SU-DHL-6 (cell line): Measurements from ENCODE around the gene STAG2.
"Not testable (repeated sequence)": the region's sequence is repeated elsewhere in the genome, so short reads cannot be mapped to it uniquely, and the experiment has no call there.

Experiments
- H2AFZ ChIP-seq: fragments of 200-600 bp; sonication (generic); 2 replicates; pipeline ENCODE4 v1.6.1; 2014; ENCODE audit warnings: low read depth, mild to moderate bottlenecking, moderate library complexity, mixed read lengths, antibody characterized with exemption, low read length; ENCODE audit not compliant: severe bottlenecking
- H3F3A ChIP-seq: fragments of 200-600 bp; shearing (Covaris generic); 2 replicates; pipeline ENCODE4 v1.6.0; 2016; ENCODE audit warnings: antibody characterized with exemption, mild to moderate bottlenecking; ENCODE audit not compliant: insufficient read depth
- H3K27ac ChIP-seq: fragments of 200-600 bp; sonication (generic); 2 replicates; pipeline ENCODE4 v1.5.1; 2016; ENCODE audit warnings: low read depth, mild to moderate bottlenecking, low read length, moderate library complexity, mixed read lengths
- H3K27me3 ChIP-seq: fragments of 200-600 bp; sonication (generic), shearing (Covaris generic); 2 replicates; pipeline ENCODE4 v1.6.0; 2014; ENCODE audit warnings: mild to moderate bottlenecking, low read length
- H3K36me3 ChIP-seq: fragments of 200-600 bp; sonication (generic); 2 replicates; pipeline ENCODE4 v1.6.1; 2014; ENCODE audit warnings: mild to moderate bottlenecking, low read length, mixed read lengths
- H3K4me2 ChIP-seq: fragments of 300-600, 200-600 bp; shearing (Covaris generic), sonication (generic); 2 replicates; pipeline ENCODE4 v1.6.0; 2014; ENCODE audit warnings: low read length, low read depth, mild to moderate bottlenecking; ENCODE audit not compliant: poor library complexity, severe bottlenecking
- H3K4me3 ChIP-seq: fragments of 200-600 bp; sonication (generic); 2 replicates; pipeline ENCODE4 v1.5.1; 2014; ENCODE audit warnings: antibody characterized with exemption, low read length, mild to moderate bottlenecking, mixed read lengths; ENCODE audit not compliant: insufficient read depth, poor library complexity, severe bottlenecking
- H3K79me2 ChIP-seq: fragments of 200-600 bp; sonication (generic); 2 replicates; pipeline ENCODE4 v1.6.1; 2014; ENCODE audit warnings: mild to moderate bottlenecking, low read length, moderate library complexity; ENCODE audit not compliant: insufficient read depth
- H3K9ac ChIP-seq: fragments of 200-600 bp; sonication (generic); 2 replicates; pipeline ENCODE4 v1.7.0; 2014; ENCODE audit warnings: mild to moderate bottlenecking, low read length
- H3K9me2 ChIP-seq: fragments of 200-600 bp; sonication (generic); replicated peaks from 2 replicates; pipeline ENCODE4 v1.6.1; 2014; ENCODE audit warnings: low read length; ENCODE audit not compliant: insufficient read depth
- H3K9me3 ChIP-seq: fragments of 200-600 bp; sonication (generic); 2 replicates; pipeline ENCODE4 v1.6.1; 2014; ENCODE audit warnings: low read length, mixed read lengths; ENCODE audit not compliant: insufficient read depth
- H4K20me1 ChIP-seq: fragments of 200-600 bp; sonication (generic); 2 replicates; pipeline ENCODE4 v1.6.1; 2014; ENCODE audit warnings: low read depth, mild to moderate bottlenecking, antibody characterized with exemption, low read length, moderate library complexity, mixed read lengths
- CTCF ChIP-seq: fragments of 200-600 bp; sonication (generic); IDR thresholded peaks from one replicate; pipeline ENCODE4 v1.5.1; 2017; ENCODE audit warnings: antibody characterized with exemption, mild to moderate bottlenecking, low read length, moderate library complexity; ENCODE audit not compliant: insufficient read depth, poor library complexity, severe bottlenecking
- EZH2phosphoT487 ChIP-seq: fragments of 200-600 bp; sonication (generic), shearing (Covaris generic); conservative IDR thresholded peaks from 2 replicates; pipeline ENCODE4 v1.6.1; 2018; ENCODE audit warnings: mild to moderate bottlenecking, antibody characterized with exemption, low read length, moderate library complexity, mixed read lengths

Gene STAG2

GRCh38 chrX:123927845-123928244, 33.7 kb upstream of the STAG2 start:
- Histone ChIP-seq H2AFZ (no peak overlapping the region), H4K20me1 (no peaks in the 10 kb centered on the region), H3K27ac (no peak overlapping the region), H3K4me3 (no peak overlapping the region), H3K9me3 (no peaks in the 10 kb centered on the region), H3K79me2 (no peaks in the 10 kb centered on the region), H3K4me2 (no peak overlapping the region), H3F3A (no peaks in the 10 kb centered on the region), H3K27me3 (no peaks in the 10 kb centered on the region), H3K9ac (no peak overlapping the region), H3K36me3 (no peaks in the 10 kb centered on the region), H3K9me2 (no peaks in the 10 kb centered on the region)
- TF ChIP-seq EZH2phosphoT487 (no peak), CTCF (no peak)

GRCh38 chrX:123932055-123932454, 29.5 kb upstream of the STAG2 start:
- not testable (repeated sequence) for H3K4me2 ChIP-seq, H3K27ac ChIP-seq, H3K9ac ChIP-seq

GRCh38 chrX:123943074-123943473, 18.4 kb upstream of the STAG2 start:
- H3K9ac ChIP-seq: no peak overlapping the region
- no peaks in the 10 kb centered on the region for H3K79me2 ChIP-seq
- H4K20me1 ChIP-seq: no peaks in the 10 kb centered on the region
- H3K9me2 ChIP-seq: no peaks in the 10 kb centered on the region
- H2AFZ ChIP-seq: no peak overlapping the region
- no peaks in the 10 kb centered on the region for H3K9me3 ChIP-seq
- no peak overlapping the region for H3K4me2 ChIP-seq
- no peak for TF ChIP-seq EZH2phosphoT487
- no peak for TF ChIP-seq CTCF
- no peaks in the 10 kb centered on the region for H3F3A ChIP-seq
- no peaks in the 10 kb centered on the region for H3K27me3 ChIP-seq
- H3K4me3 ChIP-seq: no peak overlapping the region
- H3K27ac ChIP-seq: no peak overlapping the region
- no peaks in the 10 kb centered on the region for H3K36me3 ChIP-seq

More at GRCh38 chrX:123932055-123932454, 29.5 kb upstream of the STAG2 start:
- not testable (repeated sequence) for H3F3A ChIP-seq, H2AFZ ChIP-seq, H3K4me3 ChIP-seq, H3K36me3 ChIP-seq, H3K79me2 ChIP-seq, H3K9me3 ChIP-seq, H3K9me2 ChIP-seq, H3K27me3 ChIP-seq, H4K20me1 ChIP-seq

GRCh38 chrX:123943488-123943887, 18.0 kb upstream of the STAG2 start:
- no peak for TF ChIP-seq CTCF
- TF ChIP-seq EZH2phosphoT487: no peak
- Histone ChIP-seq H3K36me3 (no peaks in the 10 kb centered on the region), H3K9me2 (no peaks in the 10 kb centered on the region), H3K27me3 (no peaks in the 10 kb centered on the region), H3K9ac (no peak overlapping the region), H2AFZ (no peak overlapping the region), H4K20me1 (no peaks in the 10 kb centered on the region), H3K4me2 (no peak overlapping the region), H3K79me2 (no peaks in the 10 kb centered on the region), H3K9me3 (no peaks in the 10 kb centered on the region), H3K4me3 (no peak overlapping the region), H3K27ac (no peak overlapping the region), H3F3A (no peaks in the 10 kb centered on the region)
